ENCODE measurements around the gene CD99L2. TPM values are rescaled to one million over a fixed set of nuclear protein-coding genes. Genes with fewer than 3 reads are reported as not detected.

The CD99L2 gene
- total RNA-seq, 4 donors from 2014 or later, result 56.8 to 88.6 (median 77.6) TPM

- WGBS, 2 donors (ENCODE audit: low coverage in 1 of 2), result no CpG with 5 or more reads among the region's 10 CpGs
- no peaks in the 10 kb centered on the region for H3K9me3 ChIP-seq
- H3K4me1 ChIP-seq, result no peaks in the 10 kb centered on the region
- H3K4me3 ChIP-seq, result no peak overlapping the region
- no peaks in the 10 kb centered on the region for H3K27me3 ChIP-seq
- no peak for ATAC-seq
- H3K27ac ChIP-seq, result no peak overlapping the region
- no peak for TF ChIP-seq POLR2AphosphoS5 (IDR thresholded peaks at IDR 0.05)
- no peak for TF ChIP-seq EP300 (IDR thresholded peaks at IDR 0.05)
- no peak for TF ChIP-seq POLR2A (IDR thresholded peaks at IDR 0.05)
- no peak for TF ChIP-seq CTCF (IDR thresholded peaks at IDR 0.05)
- H3K36me3 ChIP-seq, result peaks cover 0 to 19% of the 10 kb centered on the region in 2 donors
Measured at GRCh38 chrX:150781677-150782076, 116.8 kb downstream of the CD99L2 start.

GRCh38 chrX:150779385-150779784 lies 119.1 kb downstream of the CD99L2 start:
- TF ChIP-seq POLR2A (IDR thresholded peaks at IDR 0.05) (no peak), CTCF (IDR thresholded peaks at IDR 0.05) (no peak), EP300 (IDR thresholded peaks at IDR 0.05) (no peak), POLR2AphosphoS5 (IDR thresholded peaks at IDR 0.05) (no peak)
- WGBS, 2 donors (ENCODE audit: low coverage in 1 of 2), result 78% methylated on average over 2 of the region's 8 CpGs; no CpG with 5 or more reads in 1 of the 2 donors
- H3K4me1 ChIP-seq, result no peaks in the 10 kb centered on the region
- no peak for ATAC-seq
- H3K9me3 ChIP-seq, result no peaks in the 10 kb centered on the region
- H3K36me3 ChIP-seq, result peaks cover 0 to 33% of the 10 kb centered on the region in 2 donors
- H3K4me3 ChIP-seq, result no peak overlapping the region
- H3K27ac ChIP-seq, result no peak overlapping the region
- H3K27me3 ChIP-seq, result no peaks in the 10 kb centered on the region

GRCh38 chrX:150777328-150777992 lies 121.0 kb downstream of the CD99L2 start:
- no peak overlapping the region for H3K27ac ChIP-seq
- peaks cover 0 to 3% (median 0%) of the 10 kb centered on the region in 3 donors for H3K4me1 ChIP-seq
- H3K4me3 ChIP-seq, result no peak overlapping the region
- TF ChIP-seq POLR2A (IDR thresholded peaks at IDR 0.05) (no peak), EP300 (IDR thresholded peaks at IDR 0.05) (no peak), CTCF (IDR thresholded peaks at IDR 0.05) (no peak), POLR2AphosphoS5 (IDR thresholded peaks at IDR 0.05) (no peak)
- H3K9me3 ChIP-seq, result no peaks in the 10 kb centered on the region
- no peaks in the 10 kb centered on the region for H3K27me3 ChIP-seq
- no peak for ATAC-seq
- WGBS, 2 donors (ENCODE audit: low coverage in 1 of 2), result 61 to 100% methylated on average over 1 to 2 of the region's 18 CpGs
- peaks cover 0 to 35% of the 10 kb centered on the region in 2 donors for H3K36me3 ChIP-seq

GRCh38 chrX:150775569-150776350 lies 122.7 kb downstream of the CD99L2 start:
- WGBS, 2 donors (ENCODE audit: low coverage in 1 of 2), result 89 to 100% methylated on average over 1 to 5 of the region's 18 CpGs
- Histone ChIP-seq H3K36me3 (peaks cover 0 to 35% of the 10 kb centered on the region in 2 donors), H3K27ac (no peak overlapping the region), H3K9me3 (no peaks in the 10 kb centered on the region), H3K4me1 (peaks cover 0 to 10% (median 0%) of the 10 kb centered on the region in 3 donors), H3K4me3 (no peak overlapping the region), H3K27me3 (no peaks in the 10 kb centered on the region)
- ATAC-seq, result no peak
- TF ChIP-seq POLR2A (IDR thresholded peaks at IDR 0.05), result no peak
- no peak for TF ChIP-seq EP300 (IDR thresholded peaks at IDR 0.05)
- no peak for TF ChIP-seq CTCF (IDR thresholded peaks at IDR 0.05)
- no peak for TF ChIP-seq POLR2AphosphoS5 (IDR thresholded peaks at IDR 0.05)

Data from gastroesophageal sphincter (tissue), 4 donors.